Prostate gland (tissue), 2 donors: ENCODE measurements around the gene PHF8. TPM values are rescaled to one million over a fixed set of nuclear protein-coding genes. Genes with fewer than 3 reads are reported as not detected.

Source experiments
- DNase-seq: peaks from one replicate; pipeline ENCODE4 v3.0.0-alpha.2; 2019; ENCODE audit warnings: low spot score
- H3K27ac ChIP-seq, 2 donors: fragments of 200-600 bp; sonication (generic); 2 replicates each; pipeline ENCODE4 v1.5.1; 2017 to 2019
- H3K27me3 ChIP-seq: fragments of 200-600 bp; sonication (generic); replicated peaks from 2 replicates; pipeline ENCODE4 v1.5.1; 2019; ENCODE audit not compliant: insufficient read depth
- H3K36me3 ChIP-seq, 2 donors: fragments of 200-600 bp; sonication (generic); 1 replicate in 1 of 2; 2 replicates in 1 of 2; pipeline versions ENCODE4 v1.5.1 to v1.8.1; 2017 to 2019
- H3K4me1 ChIP-seq: fragments of 200-600 bp; sonication (generic); replicated peaks from 2 replicates; pipeline ENCODE4 v1.5.1; 2019
- H3K4me3 ChIP-seq, 2 donors: fragments of 200-600 bp; sonication (generic); 2 replicates each; pipeline ENCODE4 v1.5.1; 2017 to 2019
- H3K9me3 ChIP-seq: fragments of 200-600 bp; sonication (generic); 2 replicates; pipeline ENCODE4 v1.5.1; 2017
- CTCF ChIP-seq, 4 experiments: fragments of 200-600 bp in 2 of 4; fragments of 450-650 bp in 2 of 4; sonication (generic) in 2 of 4; IDR thresholded peaks; 1 replicate in 3 of 4; 2 replicates in 1 of 4; pipeline ENCODE4 v1.5.1; 2016 to 2019; ENCODE audit warnings: antibody characterized with exemption in 4 of 4, mild to moderate bottlenecking in 2 of 4, moderate library complexity in 2 of 4
- POLR2A ChIP-seq: fragments of 450-650 bp; IDR thresholded peaks from one replicate; pipeline ENCODE4 v1.6.1; 2016; ENCODE audit warnings: antibody characterized with exemption, mild to moderate bottlenecking
- POLR2AphosphoS5 ChIP-seq: sonication (generic); formaldehyde crosslinking; IDR thresholded peaks from one replicate; pipeline ENCODE4 v1.6.1; 2017; ENCODE audit warnings: antibody characterized with exemption
- WGBS: methylation state at CpG from one replicate; pipeline ENCODE4 v1.1.5; 2018; 5-methylcytosine and 5-hydroxymethylcytosine counted together
- intact Hi-C: fragments of 100-400 bp; cut with DNase I; formaldehyde crosslinking; loops from one replicate; pipeline ENCODE4 v1.14.2; 2022
- total RNA-seq, 2 donors: library from RNA; depleted of rRNA; stranded (reverse); fragments of >200 nt; gene quantifications; one replicate each; pipeline ENCODE4 v1.1.0, GENCODE V29; 2016

PHF8 gene
- total RNA-seq, 2 donors from 2014 or later, result 30.4 to 139 TPM

DNA sequence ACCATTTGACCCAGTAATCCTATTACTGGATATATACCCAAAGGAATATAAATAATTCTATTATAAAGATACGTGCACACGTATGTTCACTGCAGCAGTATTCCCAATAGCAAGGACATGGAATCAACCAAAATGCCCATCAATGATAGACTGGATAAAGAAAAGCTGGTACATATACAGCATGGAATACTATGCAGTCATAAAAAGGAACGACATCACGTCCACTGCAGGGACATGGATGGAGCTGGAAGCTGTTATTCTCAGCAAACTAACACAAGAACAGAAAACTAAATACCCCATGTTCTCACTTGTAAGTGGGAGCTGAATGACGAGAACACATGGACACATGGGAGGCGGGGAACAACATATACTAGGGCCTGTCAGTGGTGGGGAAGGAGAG is 69.7 kb downstream of the PHF8 start:
- H3K36me3 ChIP-seq, result no peaks in the 10 kb centered on the region
- intact Hi-C loops, result no loop called here
- 96% methylated on average over 6 of the region's 6 CpGs for WGBS

DNA sequence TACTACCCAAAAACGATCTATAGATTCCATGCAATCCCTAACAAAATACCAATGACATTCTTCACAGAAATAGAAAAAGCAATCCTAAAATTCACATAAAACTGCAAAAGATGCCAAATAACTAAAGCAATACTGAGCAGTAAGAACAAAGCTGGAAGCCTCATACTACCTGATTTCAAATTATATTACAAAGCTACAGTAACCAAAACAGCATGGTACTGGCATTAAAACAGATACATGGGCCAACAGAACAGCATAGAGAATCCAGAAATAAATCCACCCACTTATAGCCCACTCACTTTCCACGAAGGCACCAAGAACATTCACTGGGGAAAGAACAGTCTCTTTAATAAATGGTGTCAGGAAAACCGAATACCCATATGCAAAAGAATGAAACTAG is 74.7 kb downstream of the PHF8 start:
- Histone ChIP-seq H3K27ac (no peak overlapping the region), H3K36me3 (no peaks in the 10 kb centered on the region), H3K27me3 (no peaks in the 10 kb centered on the region), H3K4me1 (no peaks in the 10 kb centered on the region), H3K9me3 (no peaks in the 10 kb centered on the region), H3K4me3 (no peak overlapping the region)
- intact Hi-C loops, result no loop called here
- 96% methylated on average over 3 of the region's 3 CpGs for WGBS
- DNase-seq, result no peak
- TF ChIP-seq POLR2AphosphoS5 (no peak), CTCF (IDR thresholded peaks at IDR 0.05) (no peak), POLR2A (no peak)

More for the DNA sequence above, 69.7 kb downstream of the PHF8 start:
- H3K9me3 ChIP-seq, result no peaks in the 10 kb centered on the region
- no peaks in the 10 kb centered on the region for H3K4me1 ChIP-seq
- DNase-seq, result no peak
- no peak overlapping the region for H3K27ac ChIP-seq
- no peak for TF ChIP-seq CTCF (IDR thresholded peaks at IDR 0.05)
- no peak for TF ChIP-seq POLR2AphosphoS5
- TF ChIP-seq POLR2A, result no peak
- H3K27me3 ChIP-seq, result no peaks in the 10 kb centered on the region
- H3K4me3 ChIP-seq, result no peak overlapping the region

- WGBS, result 67% methylated on average over 3 of the region's 3 CpGs
- no peak for TF ChIP-seq POLR2A
- DNase-seq, result no peak
- intact Hi-C loops, result no loop called here
- H3K36me3 ChIP-seq, result no peaks in the 10 kb centered on the region
- H3K27me3 ChIP-seq, result no peaks in the 10 kb centered on the region
- H3K9me3 ChIP-seq, result no peaks in the 10 kb centered on the region
- H3K27ac ChIP-seq, result no peak overlapping the region
- H3K4me1 ChIP-seq, result no peaks in the 10 kb centered on the region
- H3K4me3 ChIP-seq, result no peak overlapping the region
Measured at GRCh38 chrX:53950130-53950733, 94.0 kb downstream of the PHF8 start.

GRCh38 chrX:53940180-53940579 is 104.1 kb downstream of the PHF8 start:
- Histone ChIP-seq H3K4me3 (no peak overlapping the region), H3K27ac (no peak overlapping the region), H3K4me1 (no peaks in the 10 kb centered on the region), H3K9me3 (no peaks in the 10 kb centered on the region), H3K36me3 (no peaks in the 10 kb centered on the region), H3K27me3 (no peaks in the 10 kb centered on the region)
- TF ChIP-seq POLR2A (no peak), CTCF (IDR thresholded peaks at IDR 0.05) (no peak)
- DNase-seq, result no peak
- WGBS, result 96% methylated on average over 8 of the region's 8 CpGs
- intact Hi-C loops, result no loop called here

- TF ChIP-seq CTCF (IDR thresholded peaks at IDR 0.05) (no peak), POLR2A (no peak), POLR2AphosphoS5 (no peak)
- no peak overlapping the region for H3K4me3 ChIP-seq
- intact Hi-C loops, result no loop called here
- H3K4me1 ChIP-seq, result no peaks in the 10 kb centered on the region
- WGBS, result 86% methylated on average over 3 of the region's 3 CpGs
- H3K27me3 ChIP-seq, result no peaks in the 10 kb centered on the region
- no peaks in the 10 kb centered on the region for H3K9me3 ChIP-seq
- H3K36me3 ChIP-seq, result no peaks in the 10 kb centered on the region
- no peak overlapping the region for H3K27ac ChIP-seq
- DNase-seq, result no peak
Measured at GRCh38 chrX:53939127-53939526, 105.1 kb downstream of the PHF8 start.
